IMR-90 (cell line): ENCODE measurements around the gene KCNQ2. TPM values are rescaled to one million over a fixed set of nuclear protein-coding genes. Genes with fewer than 3 reads are reported as not detected.

Experiments used
- ATAC-seq: fragments of 200-7000 bp; cut with Tn5 transposase; 2 replicates; pipeline ENCODE4 v1.9.1; 2020; ENCODE audit warnings: low read depth, mild to moderate bottlenecking, moderate library complexity
- BruUV-seq: library from RNA; stranded (reverse); fragments of 400-500 nt; replicated peaks from 2 replicates; lab custom pipeline; 2021; lab: Mats Ljungman, UMichigan
- CTCF ChIA-PET: fragments of 300-600 bp; formaldehyde crosslinking; extraction: SDS; loops from one replicate; lab custom pipeline; 2021; ENCODE audit warnings: antibody characterized with exemption; lab: Yijun Ruan, JAX
- POLR2A ChIA-PET: fragments of 300-600 bp; sonication (Branson Sonifier 250); formaldehyde crosslinking; loops from one replicate; lab custom pipeline; 2022; ENCODE audit warnings: antibody characterized with exemption; ENCODE audit not compliant: unreplicated experiment; lab: Charles Lee
- DNase-seq: peaks from one replicate; pipeline ENCODE4 v3.0.0; 2013
- H2AFZ ChIP-seq: replicated peaks from 2 replicates; pipeline ENCODE3; 2013; ENCODE audit warnings: low read length, mild to moderate bottlenecking; ENCODE audit not compliant: poor library complexity
- H2AK5ac ChIP-seq: 2 replicates; pipeline ENCODE4 v1.6.1; 2013; ENCODE audit warnings: low read depth, low read length, inconsistent platforms
- H2AK9ac ChIP-seq: replicated peaks from 2 replicates; pipeline ENCODE3; 2013; ENCODE audit warnings: mild to moderate bottlenecking, low read depth, low read length, moderate library complexity; ENCODE audit not compliant: poor library complexity
- H2BK120ac ChIP-seq: 2 replicates; pipeline ENCODE4 v1.6.1; 2013; ENCODE audit warnings: low read depth, low read length, inconsistent platforms
- H2BK15ac ChIP-seq: 3 replicates; pipeline ENCODE4 v1.6.1; 2013; ENCODE audit warnings: low read depth, low read length, inconsistent platforms
- H2BK20ac ChIP-seq: 2 replicates; pipeline ENCODE4 v1.6.1; 2013; ENCODE audit warnings: low read depth, mild to moderate bottlenecking, inconsistent platforms, low read length, moderate library complexity
- H2BK5ac ChIP-seq: 2 replicates; pipeline ENCODE4 v1.6.1; 2013; ENCODE audit warnings: mild to moderate bottlenecking, low read depth, low read length, inconsistent platforms; ENCODE audit not compliant: poor library complexity, severe bottlenecking
- H3K14ac ChIP-seq: replicated peaks from 2 replicates; pipeline ENCODE4 v1.6.1; 2013; ENCODE audit warnings: low read depth, low read length, inconsistent platforms
- H3K18ac ChIP-seq: 2 replicates; pipeline ENCODE4 v1.6.1; 2013; ENCODE audit warnings: low read depth, low read length, control low read depth
- H3K23ac ChIP-seq: 2 replicates; pipeline ENCODE4 v1.6.1; 2013; ENCODE audit warnings: low read depth, low read length, inconsistent platforms
- H3K27ac ChIP-seq: 2 replicates; pipeline ENCODE4 v1.5.1; 2013; ENCODE audit warnings: mild to moderate bottlenecking, control low read depth, low read length; ENCODE audit not compliant: insufficient read depth
- H3K27me3 ChIP-seq: 2 replicates; pipeline ENCODE4 v1.6.1; 2013; ENCODE audit warnings: low read length; ENCODE audit not compliant: control insufficient read depth, insufficient read depth
- H3K36me3 ChIP-seq: 2 replicates; pipeline ENCODE4 v1.6.1; 2013; ENCODE audit warnings: low read length, mixed read lengths; ENCODE audit not compliant: control insufficient read depth, insufficient read depth
- H3K4ac ChIP-seq: 2 replicates; pipeline ENCODE4 v1.6.1; 2013; ENCODE audit warnings: low read depth, low read length, inconsistent platforms
- H3K4me1 ChIP-seq: 2 replicates; pipeline ENCODE4 v1.6.1; 2013; ENCODE audit warnings: low read length, mixed read lengths; ENCODE audit not compliant: control insufficient read depth, insufficient read depth
- H3K4me2 ChIP-seq: 2 replicates; pipeline ENCODE4 v1.6.1; 2013; ENCODE audit warnings: low read depth, mild to moderate bottlenecking, control low read depth, low read length, moderate library complexity
- H3K4me3 ChIP-seq: 2 replicates; pipeline ENCODE4 v1.5.1; 2013; ENCODE audit warnings: low read depth, mild to moderate bottlenecking, control low read depth, low read length, moderate library complexity; ENCODE audit not compliant: insufficient read depth
- H3K56ac ChIP-seq: 2 replicates; pipeline ENCODE4 v1.6.1; 2013; ENCODE audit warnings: low read length, inconsistent platforms; ENCODE audit not compliant: insufficient read depth; ENCODE audit errors: extremely low read depth
- H3K79me1 ChIP-seq, 2 experiments: 2 replicates each; pipeline ENCODE4 v1.6.1; 2013; ENCODE audit warnings: low read length in 2 of 2, inconsistent platforms in 1 of 2, low read depth in 1 of 2
- H3K9ac ChIP-seq: 2 replicates; pipeline ENCODE4 v1.6.1; 2013; ENCODE audit warnings: low read depth, low read length, control low read depth
- H3K9me1 ChIP-seq: 2 replicates; pipeline ENCODE4 v1.6.1; 2013; ENCODE audit warnings: low read length, inconsistent platforms; ENCODE audit not compliant: insufficient read depth
- H3K9me3 ChIP-seq: 2 replicates; pipeline ENCODE4 v1.6.1; 2013; ENCODE audit warnings: low read length; ENCODE audit not compliant: control insufficient read depth, insufficient read depth
- H4K20me1 ChIP-seq: 2 replicates; pipeline ENCODE4 v1.6.1; 2013; ENCODE audit warnings: low read length, inconsistent platforms; ENCODE audit not compliant: insufficient read depth
- H4K5ac ChIP-seq: 2 replicates; pipeline ENCODE4 v1.6.1; 2013; ENCODE audit warnings: mild to moderate bottlenecking, low read depth, low read length, control low read depth
- H4K8ac ChIP-seq, 2 experiments: 2 replicates each; pipeline ENCODE4 v1.6.1; 2013; ENCODE audit warnings: low read depth in 2 of 2, low read length in 2 of 2, control low read depth in 1 of 2, inconsistent platforms in 1 of 2
- H4K91ac ChIP-seq: 2 replicates; pipeline ENCODE4 v1.6.1; 2013; ENCODE audit warnings: low read depth, low read length, inconsistent platforms; ENCODE audit not compliant: insufficient read depth
- CEBPB ChIP-seq: IDR thresholded peaks from 2 replicates; pipeline ENCODE4 v1.6.1; 2012; ENCODE audit warnings: low read depth, low read length, improper control_type of control experiment
- FOS ChIP-seq: fragments of 150-350 bp; IDR thresholded peaks from 2 replicates; pipeline ENCODE4 v1.6.1; 2016; ENCODE audit warnings: low read depth, low read length
- MAZ ChIP-seq: IDR thresholded peaks from 2 replicates; pipeline ENCODE4 v1.6.1; 2012; ENCODE audit warnings: low read depth, mild to moderate bottlenecking, low read length, improper control_type of control experiment, moderate library complexity, borderline replicate concordance
- MXI1 ChIP-seq: IDR thresholded peaks from 2 replicates; pipeline ENCODE4 v1.6.1; 2012; ENCODE audit warnings: low read depth, mild to moderate bottlenecking, low read length, moderate library complexity, borderline replicate concordance
- NFE2L2 ChIP-seq: fragments of 150-350 bp; IDR thresholded peaks from 2 replicates; pipeline ENCODE4 v1.6.1; 2016; ENCODE audit warnings: low read depth, mild to moderate bottlenecking, low read length
- POLR2A ChIP-seq: IDR thresholded peaks from 2 replicates; pipeline ENCODE4 v1.6.1; 2012; ENCODE audit warnings: mild to moderate bottlenecking, low read depth, low read length
- RAD21 ChIP-seq: IDR thresholded peaks from 2 replicates; pipeline ENCODE4 v1.6.1; 2012; ENCODE audit warnings: low read length, improper control_type of control experiment
- SMC3 ChIP-seq: fragments of 150-350 bp; IDR thresholded peaks from 2 replicates; pipeline ENCODE4 v1.6.1; 2016; ENCODE audit warnings: low read depth, mild to moderate bottlenecking, antibody characterized with exemption, low read length, moderate library complexity
- WGBS, 2 experiments: methylation state at CpG; one replicate each; pipeline versions ENCODE4 v1.1.5 to v1.1.7; 2013; ENCODE audit warnings: missing lambda C conversion rate in 2 of 2; ENCODE audit not compliant: insufficient read length in 1 of 2; ENCODE audit errors: extremely low coverage in 2 of 2; 5-methylcytosine and 5-hydroxymethylcytosine counted together
- dilution Hi-C: fragments of 300-500 bp; cut with HindIII; formaldehyde crosslinking; loops from one replicate; pipeline ENCODE4 v1.14.3; 2018; ENCODE audit warnings: low sequenced_read_pairs; ENCODE audit not compliant: unreplicated experiment
- in situ Hi-C: fragments of 300-500 bp; cut with MboI; formaldehyde crosslinking; loops from 3 replicates; pipeline ENCODE4 v1.14.3; 2019; ENCODE audit warnings: low sequenced_read_pairs, inconsistent platforms, mixed read lengths
- intact Hi-C: fragments of 100-400 bp; cut with micrococcal nuclease; formaldehyde crosslinking; loops from 2 replicates; pipeline ENCODE4 v1.10.0; 2022
- polyA plus RNA-seq, 3 experiments: library from polyadenylated mRNA; depleted of rRNA; stranded (reverse); fragments of >200 nt; gene quantifications; 2 replicates each; pipeline ENCODE4 v1.2.3, GENCODE V29; 2012; ENCODE audit warnings: low replicate concordance in 1 of 3
- total RNA-seq: library from RNA; depleted of rRNA; stranded (reverse); fragments of >200 nt; gene quantifications from 2 replicates; pipeline ENCODE4 v1.2.3, GENCODE V29; 2012

The KCNQ2 gene
- total and polyA plus RNA-seq, 2 of the 4 experiments (the other 2 are of a cell fraction) = 0.02 TPM; not detected in 1

DNA sequence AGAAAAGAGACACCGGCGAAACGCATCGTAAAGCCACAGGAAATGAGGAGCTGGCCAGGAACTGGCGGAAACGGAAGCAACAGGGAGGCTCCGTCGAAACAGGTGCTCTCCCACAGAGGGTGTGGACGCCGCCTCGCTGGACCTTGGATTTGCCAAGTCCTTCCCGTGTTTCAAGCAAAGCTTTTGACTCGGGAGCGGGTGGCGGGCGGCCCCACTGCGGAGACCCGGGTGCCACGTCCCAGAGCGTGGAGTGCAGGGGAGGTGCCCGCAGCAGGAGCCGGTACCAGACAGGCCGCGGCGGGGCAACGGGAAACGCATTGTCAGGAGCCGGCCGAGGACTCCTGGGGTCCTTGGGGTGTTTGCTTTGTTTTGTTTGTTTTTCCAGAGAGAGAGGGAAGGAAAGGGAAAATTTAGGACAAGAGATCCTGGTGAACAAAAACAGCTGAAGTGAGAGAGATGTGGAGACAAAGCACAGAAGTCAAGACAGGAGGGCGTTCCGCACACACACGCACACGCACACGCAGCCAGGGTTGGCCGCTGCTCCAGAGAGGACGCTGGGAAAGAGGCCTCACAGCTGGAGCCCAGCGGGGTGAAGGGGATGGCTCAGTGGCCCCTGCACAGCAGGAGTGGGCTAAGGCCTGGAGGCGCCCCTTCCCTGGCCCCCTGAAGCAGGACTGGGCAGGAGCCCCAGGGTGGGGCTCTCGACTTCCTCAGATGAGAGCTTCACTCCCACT is 60.4 kb downstream of the KCNQ2 start:
- no peak overlapping the region for H2AK9ac ChIP-seq
- no peak overlapping the region for H4K91ac ChIP-seq
- no peaks in the 10 kb centered on the region for H3K4me1 ChIP-seq
- no peak overlapping the region for H4K8ac ChIP-seq
- peaks cover 40% of the 10 kb centered on the region for H3K27me3 ChIP-seq
- no peak overlapping the region for H2BK20ac ChIP-seq
- WGBS, 2 experiments = 33% methylated on average over 16 of the region's 39 CpGs; no CpG with 5 or more reads in 1 of the 2 experiments
- intact Hi-C loops = no loop called here
- no peak overlapping the region for H3K14ac ChIP-seq
- H3K56ac ChIP-seq = no peak overlapping the region
- TF ChIP-seq MAZ (no peak), POLR2A (no peak), CEBPB (no peak), NFE2L2 (no peak), RAD21 (no peak), SMC3 (no peak), FOS (no peak), MXI1 (no peak)
- H2BK5ac ChIP-seq = no peak overlapping the region
- BruUV-seq = no TSS peak
- no peak overlapping the region for H3K23ac ChIP-seq
- dilution Hi-C loops = no loop called here
- H3K9me3 ChIP-seq = no peaks in the 10 kb centered on the region
- no peak overlapping the region for H2BK15ac ChIP-seq
- DNase-seq = no peak
- H3K27ac ChIP-seq = no peak overlapping the region
- no peaks in the 10 kb centered on the region for H3K9me1 ChIP-seq
- H3K4me3 ChIP-seq = no peak overlapping the region
- no peak overlapping the region for H3K4ac ChIP-seq
- no peak overlapping the region for H3K4me2 ChIP-seq
- no peaks in the 10 kb centered on the region for H3K79me1 ChIP-seq
- ChIA-PET POLR2A (no interaction called here), CTCF (no interaction called here)
- no peak overlapping the region for H3K9ac ChIP-seq
- no peak overlapping the region for H2AFZ ChIP-seq
- ATAC-seq = no peak
- no peak overlapping the region for H2AK5ac ChIP-seq
- H4K20me1 ChIP-seq = no peaks in the 10 kb centered on the region
- no peak overlapping the region for H3K18ac ChIP-seq
- H2BK120ac ChIP-seq = no peak overlapping the region
- in situ Hi-C loops = no loop called here
- no peak overlapping the region for H4K5ac ChIP-seq
- H3K36me3 ChIP-seq = no peaks in the 10 kb centered on the region
